GM18907 (cell line): ENCODE measurements around the gene SCN8A.

Source experiments
- ATAC-seq: cut with Tn5 transposase; IDR thresholded peaks from one replicate; pipeline ENCODE4 v1.9.1; 2021; ENCODE audit warnings: mild to moderate bottlenecking, moderate library complexity; ENCODE audit not compliant: unreplicated experiment

SCN8A gene

DNA sequence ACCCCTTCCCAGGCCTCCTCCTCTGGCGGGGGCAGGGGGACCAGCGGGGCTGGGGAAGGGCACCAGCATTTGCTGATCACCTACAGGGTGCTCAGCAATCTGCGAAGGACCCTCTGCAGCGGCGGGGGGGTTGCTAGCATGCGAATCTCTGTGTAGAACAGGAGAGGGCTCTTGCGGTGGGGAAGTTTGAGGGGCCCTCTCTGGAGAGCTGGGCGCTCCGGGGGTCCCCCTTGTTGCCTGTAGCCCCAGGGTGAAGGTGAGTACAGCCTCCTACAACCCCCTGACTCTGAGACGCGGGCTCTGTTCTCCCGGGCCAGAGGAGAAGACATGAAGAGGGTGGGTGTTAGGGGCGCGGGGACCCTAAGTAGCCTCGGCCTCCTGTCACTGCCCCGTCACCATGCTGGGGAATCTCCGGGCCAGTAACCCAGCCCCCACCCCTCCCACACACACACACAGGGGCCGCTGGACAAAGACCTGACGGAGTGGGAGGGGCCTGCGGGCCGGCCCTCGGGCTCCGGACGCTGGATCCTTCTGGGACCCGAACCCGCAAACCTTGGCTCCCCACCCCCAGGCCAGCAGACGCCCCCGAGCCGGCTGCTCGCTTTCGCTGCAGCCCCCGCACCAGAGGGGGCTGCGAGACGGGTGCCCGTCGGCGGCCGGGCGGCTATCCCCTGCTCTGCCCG, 256.8 kb downstream of the SCN8A start:
- no peak for ATAC-seq

DNA sequence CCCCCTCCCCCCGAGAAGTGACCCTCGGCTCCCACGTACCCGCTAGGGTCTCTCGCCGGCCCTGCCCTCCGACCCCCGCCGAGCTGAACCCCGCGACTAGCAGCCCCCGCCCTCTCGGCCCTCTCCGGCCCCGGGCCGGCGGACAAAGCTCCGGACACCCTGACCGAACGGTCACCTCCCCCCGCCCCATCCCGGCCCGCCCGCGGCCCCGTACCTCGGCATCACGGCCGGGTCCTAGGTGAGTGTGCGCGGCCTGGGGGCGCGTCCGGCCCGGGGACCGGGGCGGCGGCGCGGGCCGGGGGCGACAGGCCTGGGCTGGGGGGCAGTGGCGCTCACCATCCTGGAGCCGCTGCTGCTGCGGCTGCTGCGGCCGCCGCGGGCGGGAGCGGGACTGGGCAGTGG, 257.3 kb downstream of the SCN8A start, which contains the start of gene FIGNL2:
Gene FIGNL2, minus strand, starts transcription at position 393 of the 402 bp plus-strand sequence. CDS start 26,305 bp downstream, outside the sequence.
- no peak for ATAC-seq

DNA sequence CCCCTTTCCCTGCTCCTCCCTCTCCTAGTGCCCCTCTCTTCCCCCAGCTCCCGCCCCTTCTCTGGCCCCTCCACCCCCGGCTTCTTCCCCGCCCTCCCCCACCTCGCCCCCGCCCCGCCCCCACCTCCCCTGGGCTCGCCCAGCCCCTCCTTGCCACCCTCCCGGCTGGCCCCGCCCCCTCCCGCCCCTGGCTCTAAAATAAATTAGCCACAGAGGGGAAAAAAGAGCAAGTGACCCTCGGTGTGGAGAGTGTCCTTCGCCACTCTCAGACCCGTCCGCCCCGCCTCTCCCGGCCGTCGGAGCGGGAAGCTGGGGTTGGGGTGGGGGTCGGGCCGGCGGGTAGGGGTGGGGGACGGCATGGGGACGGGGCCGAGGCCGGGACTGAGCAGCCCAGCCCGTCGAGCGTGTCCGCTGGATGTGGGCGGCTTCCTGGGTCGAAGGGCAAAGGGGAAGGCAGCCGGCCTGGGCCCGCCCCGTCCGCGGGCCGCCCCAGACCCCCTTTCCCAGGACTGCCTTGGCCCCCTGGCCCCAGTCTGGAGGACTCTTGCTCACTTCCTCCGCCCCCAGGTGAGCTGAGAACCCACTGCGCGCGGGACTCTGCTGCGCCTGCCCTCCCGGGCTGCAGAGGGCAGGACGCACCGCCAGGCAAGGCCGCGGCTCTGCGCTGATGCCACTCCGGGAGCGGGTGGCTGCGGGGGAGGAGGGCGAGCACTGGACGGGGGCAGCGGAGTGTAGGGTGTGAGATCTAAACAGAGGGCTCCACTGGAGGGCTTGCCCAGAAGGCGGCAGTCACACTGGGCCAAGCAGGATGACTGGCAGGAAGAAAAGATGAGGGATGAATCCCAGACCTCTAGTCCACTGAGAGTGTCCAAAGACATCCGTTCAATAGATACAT, 258.1 kb downstream of the SCN8A start:
- ATAC-seq, result no peak

DNA sequence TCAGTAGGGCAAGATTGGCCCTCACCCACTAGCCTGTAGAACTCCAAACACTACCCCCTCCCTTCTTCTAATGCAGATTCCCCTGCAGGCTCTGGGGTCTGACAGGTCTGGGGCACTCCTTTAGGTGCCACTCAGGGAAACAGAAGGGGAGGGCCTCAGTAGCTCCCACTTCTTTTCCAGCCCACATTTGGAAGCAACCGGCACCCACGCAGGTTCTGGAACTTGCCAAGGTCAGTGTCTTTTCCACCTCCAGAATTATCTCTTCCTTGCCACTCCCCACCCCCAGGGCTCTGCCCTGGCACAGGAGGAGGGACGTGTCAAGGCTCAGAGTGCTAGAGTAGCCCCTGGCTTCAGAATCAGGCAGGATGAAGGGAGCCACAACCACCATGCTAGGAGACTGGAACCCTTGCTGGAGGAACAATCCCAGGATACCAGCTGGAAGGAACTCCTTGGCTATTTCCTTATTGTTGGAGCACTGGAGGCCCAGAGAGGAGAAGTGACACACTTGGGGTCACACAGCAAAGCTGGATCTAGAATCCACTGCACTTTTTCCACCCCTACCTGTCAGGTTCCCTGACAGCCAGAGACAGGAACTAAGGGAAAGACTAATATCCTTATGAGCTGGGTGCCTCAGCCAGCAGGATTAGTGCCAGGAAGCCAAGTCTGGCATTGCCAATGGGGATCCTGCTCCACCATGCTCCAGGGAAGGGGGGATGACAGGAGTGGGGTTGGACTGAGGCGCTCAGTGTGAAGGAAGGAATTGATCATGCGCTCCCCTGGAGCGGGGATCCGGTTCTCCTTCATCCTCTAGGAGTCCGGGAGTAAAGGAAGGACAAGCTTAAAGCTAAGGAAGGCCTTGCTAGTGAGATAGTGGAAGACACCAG, 259.3 kb downstream of the SCN8A start:
- ATAC-seq, result no peak

DNA sequence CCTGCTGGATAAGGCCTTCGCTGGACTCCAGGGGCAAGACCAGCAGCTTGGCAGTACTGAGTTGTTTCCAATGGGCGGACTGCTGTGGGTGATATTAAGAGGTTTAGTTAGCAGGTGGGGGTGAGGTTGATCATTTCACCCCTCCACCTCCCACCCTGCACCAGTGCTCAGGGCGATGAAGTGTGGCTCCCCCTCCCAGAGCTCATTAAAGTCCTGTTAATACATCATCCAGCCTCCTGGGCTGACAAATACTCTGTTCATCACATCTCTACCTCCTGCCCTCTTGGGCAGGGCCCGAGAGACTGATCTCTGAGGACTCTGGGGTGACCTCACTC, 259.9 kb downstream of the SCN8A start:
- no peak for ATAC-seq

DNA sequence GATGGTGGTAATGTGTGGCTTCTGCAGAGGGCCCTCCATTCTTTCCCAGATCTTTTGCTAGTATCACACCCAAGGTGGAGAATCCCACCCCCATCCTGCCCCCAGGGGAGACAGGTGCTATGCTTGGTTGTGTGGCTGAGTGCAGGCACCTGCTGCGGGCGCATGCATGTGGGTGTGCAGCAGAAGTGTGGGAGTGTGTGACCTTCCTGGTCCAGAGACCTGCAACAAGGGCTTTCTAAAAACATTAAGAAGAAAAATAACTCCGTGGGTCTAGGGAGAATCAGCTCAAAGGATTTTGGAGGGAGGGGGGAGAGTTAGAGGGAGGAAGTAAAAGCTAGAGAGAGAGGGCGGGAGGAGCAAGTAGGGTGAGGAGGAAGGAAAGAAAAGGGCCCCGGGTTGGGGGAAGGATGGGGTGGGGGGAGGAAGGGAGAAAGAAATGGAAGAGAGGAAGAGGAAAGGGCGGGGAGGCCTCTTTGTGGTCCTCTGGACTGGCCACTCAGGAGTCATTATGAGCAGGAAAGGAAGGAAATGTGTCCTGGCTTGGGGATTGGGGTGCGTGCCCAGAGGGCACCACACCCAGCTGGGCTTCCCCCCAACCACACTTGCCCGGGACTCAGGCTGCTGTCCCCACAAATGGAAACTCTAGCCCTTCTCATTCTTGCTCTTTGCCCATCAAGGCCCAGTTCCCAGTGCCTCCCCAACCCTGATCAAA, 260.5 kb downstream of the SCN8A start:
- ATAC-seq, result no peak

DNA sequence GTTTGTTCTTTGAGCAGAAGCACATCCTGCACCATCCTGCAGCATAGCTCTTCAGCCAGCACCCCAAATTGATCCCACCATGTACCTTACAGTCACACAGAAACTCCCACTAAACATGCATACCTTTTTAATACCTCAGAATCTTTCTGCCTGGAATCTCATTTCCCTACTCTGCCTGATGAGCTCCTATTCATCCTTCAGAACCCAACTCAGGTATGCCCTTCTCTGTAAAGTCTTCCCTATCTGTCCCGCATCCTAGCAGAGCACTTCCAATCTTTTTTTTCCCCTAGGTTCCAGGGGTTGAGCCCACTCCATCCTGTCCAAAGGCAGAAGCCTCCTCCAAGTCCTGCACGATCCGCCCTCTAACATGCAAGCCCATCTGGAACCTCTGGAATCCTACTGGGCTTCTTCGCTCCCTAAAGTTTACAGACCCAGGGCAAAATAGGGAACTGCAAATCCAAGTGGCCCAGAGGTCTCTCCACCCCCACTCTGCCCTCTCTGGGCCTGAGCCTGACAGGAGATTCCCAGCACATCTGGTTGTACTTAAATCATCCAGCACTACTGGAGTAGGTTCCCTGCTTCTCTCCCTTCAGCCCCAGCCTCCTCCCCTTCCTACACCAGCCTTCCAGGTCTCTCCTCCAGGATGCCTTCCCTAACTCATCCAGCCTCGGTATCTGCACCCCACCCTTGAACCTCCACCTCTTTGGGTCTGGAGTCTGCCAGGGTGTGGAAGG, 261.5 kb downstream of the SCN8A start:
- no peak for ATAC-seq

DNA sequence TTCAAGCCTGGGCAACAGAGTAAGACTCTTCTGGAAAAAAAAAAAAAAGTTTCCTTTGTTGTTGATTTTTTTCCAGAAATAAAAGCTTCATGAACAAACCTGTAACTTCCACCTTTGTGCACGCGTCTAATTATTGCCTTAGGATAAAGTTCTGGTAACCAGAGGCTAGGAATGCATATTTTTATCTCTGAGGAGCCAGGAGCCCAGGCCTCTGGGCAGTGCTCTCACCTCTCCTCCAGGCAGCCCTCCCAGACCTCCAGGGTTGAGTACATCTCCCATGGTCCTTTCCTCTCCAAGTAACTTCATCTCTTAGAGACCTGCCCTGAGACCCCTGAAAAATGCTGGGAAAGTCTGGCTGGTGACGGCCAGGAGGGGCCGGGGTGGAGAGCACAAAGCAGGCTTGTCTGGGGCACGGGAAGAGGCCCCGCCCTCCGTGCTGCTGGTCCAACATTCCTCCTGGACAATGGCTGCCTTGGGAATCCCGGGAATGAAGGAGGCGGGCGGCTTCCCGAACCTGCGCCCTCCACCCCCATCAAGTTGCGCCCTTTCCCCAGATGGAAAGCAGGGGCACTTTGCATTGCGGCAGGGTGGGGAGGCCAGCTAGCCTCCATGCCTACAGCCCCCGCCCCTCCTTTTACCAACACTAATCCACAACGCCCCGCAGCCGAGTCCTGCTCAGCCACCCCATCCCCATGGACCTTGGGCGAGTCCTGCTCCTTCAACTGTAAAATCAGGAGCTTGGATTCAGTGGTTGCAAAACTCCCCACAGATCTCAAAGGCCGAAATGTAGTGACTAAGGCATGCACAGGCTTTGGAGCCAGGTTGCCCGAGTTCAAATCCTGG, 264.8 kb downstream of the SCN8A start:
- no peak for ATAC-seq

DNA sequence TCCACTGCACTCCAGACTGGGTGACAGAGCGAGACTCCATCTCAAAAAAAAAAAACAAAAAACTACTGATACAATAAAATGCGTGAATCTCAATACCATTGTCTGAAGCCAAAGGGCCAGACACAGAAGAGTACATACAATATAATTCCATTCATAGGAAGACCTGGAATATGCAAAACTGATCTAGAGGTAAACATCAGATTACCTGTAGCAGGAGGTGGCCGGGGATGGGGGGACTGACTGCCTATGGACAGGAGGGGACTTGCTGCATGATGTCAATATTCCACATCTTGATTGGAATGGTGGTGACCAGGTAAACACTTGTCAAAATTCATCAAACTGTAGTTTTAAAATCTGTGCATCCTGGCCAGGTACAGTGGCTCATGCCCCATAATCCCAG, 270.0 kb downstream of the SCN8A start:
- ATAC-seq, result no peak
